Ramos (cell line): ENCODE measurements around the gene PTH1R.

Source experiments
- in situ Hi-C: fragments of 300-500 bp; cut with MboI; formaldehyde crosslinking; loops from one replicate; pipeline ENCODE4 v1.14.3; 2022; ENCODE audit warnings: low sequenced_read_pairs; ENCODE audit not compliant: unreplicated experiment

Gene PTH1R

GRCh38 chr3:46938118-46938517, 60.6 kb downstream of the PTH1R start:
- in situ Hi-C loops = no loop called here

GRCh38 chr3:46939578-46940445, 62.3 kb downstream of the PTH1R start:
- in situ Hi-C loops = no loop called here

- in situ Hi-C loops = no loop called here
These were observed 64.6 kb downstream of the PTH1R start for GRCh38 chr3:46942076-46942475.

- in situ Hi-C loops = no loop called here
These were observed 65.1 kb downstream of the PTH1R start for GRCh38 chr3:46942481-46943236.

GRCh38 chr3:46943237-46944187, 66.0 kb downstream of the PTH1R start:
- in situ Hi-C loops = no loop called here

- in situ Hi-C loops = no loop called here
These were observed 66.7 kb downstream of the PTH1R start for GRCh38 chr3:46944191-46944590.

- in situ Hi-C loops = no loop called here
These were observed 68.9 kb downstream of the PTH1R start for GRCh38 chr3:46946416-46946815.

GRCh38 chr3:46946856-46947545, 69.5 kb downstream of the PTH1R start:
- in situ Hi-C loops = no loop called here

GRCh38 chr3:46947546-46947901, 70.0 kb downstream of the PTH1R start:
- in situ Hi-C loops = no loop called here

GRCh38 chr3:46947981-46948791, 70.7 kb downstream of the PTH1R start:
- in situ Hi-C loops = no loop called here

- in situ Hi-C loops = no loop called here
These were observed 71.5 kb downstream of the PTH1R start for GRCh38 chr3:46948830-46949671.

- in situ Hi-C loops = no loop called here
These were observed 72.7 kb downstream of the PTH1R start for GRCh38 chr3:46950177-46950576.

- in situ Hi-C loops = no loop called here
These were observed 73.2 kb downstream of the PTH1R start for GRCh38 chr3:46950650-46951241.

- in situ Hi-C loops = no loop called here
These were observed 75.3 kb downstream of the PTH1R start for GRCh38 chr3:46952813-46953212.
